Muscle of leg (tissue), 16 donors: ENCODE results near the gene UBTF. TPM values are rescaled to one million over a fixed set of nuclear protein-coding genes. Genes with fewer than 3 reads are reported as not detected.

Experiments
- DNase-seq: peaks from one replicate; pipeline ENCODE4 v3.0.0; 2013
- H3K27ac ChIP-seq: one replicate; pipeline ENCODE4 v1.5.1; 2013; ENCODE audit warnings: mild to moderate bottlenecking, low read length, control low read depth
- H3K27me3 ChIP-seq: one replicate; pipeline ENCODE4 v1.6.1; 2013; ENCODE audit warnings: low read length; ENCODE audit not compliant: control insufficient read depth, insufficient read depth
- H3K36me3 ChIP-seq: one replicate; pipeline ENCODE4 v1.6.1; 2013; ENCODE audit warnings: low read length; ENCODE audit not compliant: control insufficient read depth, insufficient read depth
- H3K4me1 ChIP-seq: one replicate; pipeline ENCODE4 v1.6.1; 2013; ENCODE audit warnings: low read length; ENCODE audit not compliant: control insufficient read depth, insufficient read depth
- H3K4me3 ChIP-seq: one replicate; pipeline ENCODE4 v1.5.1; 2013; ENCODE audit warnings: low read length, control low read depth
- H3K9me3 ChIP-seq: replicated peaks from 2 replicates; pipeline ENCODE4 v1.6.1; 2013; ENCODE audit warnings: low read depth, low read length; ENCODE audit not compliant: control insufficient read depth
- WGBS: methylation state at CpG from one replicate; pipeline ENCODE4 v1.1.5; 2013; ENCODE audit warnings: missing lambda C conversion rate; ENCODE audit not compliant: insufficient coverage; 5-methylcytosine and 5-hydroxymethylcytosine counted together
- long read RNA-seq, 11 donors: transcript quantifications; one replicate each; lab custom pipeline, GENCODE V29; 2026
- polyA plus RNA-seq, 8 donors: library from polyadenylated mRNA; unstranded; fragments of 120-200 nt; gene quantifications; one replicate each; pipeline versions ENCODE4 v1.2.1 to v1.2.3, GENCODE V29; 2013; ENCODE audit warnings: inconsistent platforms in 1 of 8, low replicate concordance in 1 of 8; ENCODE audit not compliant: insufficient read length in 8 of 8, insufficient read depth in 1 of 8
- total RNA-seq: library from RNA; stranded (reverse); fragments of 120-200 nt; gene quantifications from one replicate; pipeline ENCODE4 v1.2.4, GENCODE V29; 2013

Gene UBTF, protein sequence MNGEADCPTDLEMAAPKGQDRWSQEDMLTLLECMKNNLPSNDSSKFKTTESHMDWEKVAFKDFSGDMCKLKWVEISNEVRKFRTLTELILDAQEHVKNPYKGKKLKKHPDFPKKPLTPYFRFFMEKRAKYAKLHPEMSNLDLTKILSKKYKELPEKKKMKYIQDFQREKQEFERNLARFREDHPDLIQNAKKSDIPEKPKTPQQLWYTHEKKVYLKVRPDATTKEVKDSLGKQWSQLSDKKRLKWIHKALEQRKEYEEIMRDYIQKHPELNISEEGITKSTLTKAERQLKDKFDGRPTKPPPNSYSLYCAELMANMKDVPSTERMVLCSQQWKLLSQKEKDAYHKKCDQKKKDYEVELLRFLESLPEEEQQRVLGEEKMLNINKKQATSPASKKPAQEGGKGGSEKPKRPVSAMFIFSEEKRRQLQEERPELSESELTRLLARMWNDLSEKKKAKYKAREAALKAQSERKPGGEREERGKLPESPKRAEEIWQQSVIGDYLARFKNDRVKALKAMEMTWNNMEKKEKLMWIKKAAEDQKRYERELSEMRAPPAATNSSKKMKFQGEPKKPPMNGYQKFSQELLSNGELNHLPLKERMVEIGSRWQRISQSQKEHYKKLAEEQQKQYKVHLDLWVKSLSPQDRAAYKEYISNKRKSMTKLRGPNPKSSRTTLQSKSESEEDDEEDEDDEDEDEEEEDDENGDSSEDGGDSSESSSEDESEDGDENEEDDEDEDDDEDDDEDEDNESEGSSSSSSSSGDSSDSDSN
- total RNA-seq (54.3 TPM), polyA plus RNA-seq (10 to 100 TPM; 66.4 to 88.6 (median 76.5) TPM)
- long read RNA-seq, donor 1, full-length matches to known transcripts: 4 of 9 reads
- long read RNA-seq, donor 1, partial matches to known transcripts: 5 of 9 reads
- long read RNA-seq, donor 1, other reads (novel, unspliced or antisense): 0 of 9 reads
- long read RNA-seq, donor 2: 0 reads
- long read RNA-seq, donor 3, full-length matches to known transcripts: 4 of 4 reads
- long read RNA-seq, donor 3, partial matches to known transcripts: 0 of 4 reads
- long read RNA-seq, donor 3, other reads (novel, unspliced or antisense): 0 of 4 reads
- long read RNA-seq, donor 4, full-length matches to known transcripts: 7 of 12 reads
- long read RNA-seq, donor 4, partial matches to known transcripts: 5 of 12 reads
- long read RNA-seq, donor 4, other reads (novel, unspliced or antisense): 0 of 12 reads
- long read RNA-seq, donor 5, full-length matches to known transcripts: 8 of 54 reads
- long read RNA-seq, donor 5, partial matches to known transcripts: 46 of 54 reads
- long read RNA-seq, donor 5, other reads (novel, unspliced or antisense): 0 of 54 reads
- long read RNA-seq, donor 6, partial matches to known transcripts: 7 of 9 reads
- long read RNA-seq, donor 6, other reads (novel, unspliced or antisense): 0 of 9 reads
- long read RNA-seq, donor 7, partial matches to known transcripts: 0 of 6 reads
- long read RNA-seq, donor 7, other reads (novel, unspliced or antisense): 0 of 6 reads
- long read RNA-seq, donor 8, partial matches to known transcripts: 5 of 6 reads
- long read RNA-seq, donor 8, other reads (novel, unspliced or antisense): 0 of 6 reads
- long read RNA-seq, donor 9, full-length matches to known transcripts: 2 of 2 reads
- long read RNA-seq, donor 9, partial matches to known transcripts: 0 of 2 reads
- long read RNA-seq, donor 9, other reads (novel, unspliced or antisense): 0 of 2 reads
- long read RNA-seq, donor 10, partial matches to known transcripts: 10 of 12 reads
- long read RNA-seq, donor 10, other reads (novel, unspliced or antisense): 0 of 12 reads
- long read RNA-seq, donor 11, partial matches to known transcripts: 13 of 13 reads
- long read RNA-seq, donor 11, other reads (novel, unspliced or antisense): 0 of 13 reads

DNA sequence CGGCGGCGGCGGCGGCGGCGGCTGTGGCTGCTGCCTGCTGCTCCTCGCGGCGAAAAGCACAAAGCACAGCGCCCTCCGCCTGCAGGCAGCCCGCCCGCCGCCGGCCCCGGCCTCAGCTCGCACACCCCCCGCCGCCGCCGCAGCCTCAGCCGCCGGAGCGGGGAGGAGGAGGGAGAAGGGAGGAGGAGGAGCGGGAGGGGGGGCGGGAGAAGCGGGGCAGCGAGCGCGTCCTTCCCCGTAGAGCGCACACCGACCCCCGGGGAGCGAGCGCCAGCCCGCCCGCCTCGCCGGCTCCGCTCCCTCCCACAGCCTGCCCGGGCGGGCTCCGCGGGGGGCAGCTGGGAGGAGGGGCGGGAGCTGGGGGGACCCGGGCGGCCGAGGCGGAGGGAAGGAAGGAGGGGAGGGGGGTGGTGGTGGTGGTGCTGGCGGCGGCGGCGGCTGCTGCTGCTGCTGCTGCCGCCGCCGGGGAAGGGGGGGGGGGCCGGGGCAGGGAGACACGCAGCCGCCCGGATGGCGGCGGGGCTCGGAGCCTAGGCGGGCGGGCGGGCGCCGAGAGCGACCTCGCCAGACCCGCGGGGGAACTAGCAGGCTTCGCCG, at the start of gene UBTF:
TSS of gene UBTF (minus strand) at position 60 of the 597 bp plus-strand sequence. CDS start 1,446 bp downstream, outside the sequence.
- DNase-seq: peak; percentile 91
- peak within 1 kb of the TSS; percentile 83 for H3K27ac ChIP-seq
- no peaks in the 10 kb centered on the region for H3K27me3 ChIP-seq
- no peaks in the 10 kb centered on the region for H3K9me3 ChIP-seq
- peaks cover 33% of the 10 kb centered on the region for H3K36me3 ChIP-seq
- peak within 1 kb of the TSS; percentile 80 for H3K4me3 ChIP-seq
- peaks cover 36% of the 10 kb centered on the region for H3K4me1 ChIP-seq
- WGBS: under 1% methylated on average over 32 of the region's 76 CpGs

DNA sequence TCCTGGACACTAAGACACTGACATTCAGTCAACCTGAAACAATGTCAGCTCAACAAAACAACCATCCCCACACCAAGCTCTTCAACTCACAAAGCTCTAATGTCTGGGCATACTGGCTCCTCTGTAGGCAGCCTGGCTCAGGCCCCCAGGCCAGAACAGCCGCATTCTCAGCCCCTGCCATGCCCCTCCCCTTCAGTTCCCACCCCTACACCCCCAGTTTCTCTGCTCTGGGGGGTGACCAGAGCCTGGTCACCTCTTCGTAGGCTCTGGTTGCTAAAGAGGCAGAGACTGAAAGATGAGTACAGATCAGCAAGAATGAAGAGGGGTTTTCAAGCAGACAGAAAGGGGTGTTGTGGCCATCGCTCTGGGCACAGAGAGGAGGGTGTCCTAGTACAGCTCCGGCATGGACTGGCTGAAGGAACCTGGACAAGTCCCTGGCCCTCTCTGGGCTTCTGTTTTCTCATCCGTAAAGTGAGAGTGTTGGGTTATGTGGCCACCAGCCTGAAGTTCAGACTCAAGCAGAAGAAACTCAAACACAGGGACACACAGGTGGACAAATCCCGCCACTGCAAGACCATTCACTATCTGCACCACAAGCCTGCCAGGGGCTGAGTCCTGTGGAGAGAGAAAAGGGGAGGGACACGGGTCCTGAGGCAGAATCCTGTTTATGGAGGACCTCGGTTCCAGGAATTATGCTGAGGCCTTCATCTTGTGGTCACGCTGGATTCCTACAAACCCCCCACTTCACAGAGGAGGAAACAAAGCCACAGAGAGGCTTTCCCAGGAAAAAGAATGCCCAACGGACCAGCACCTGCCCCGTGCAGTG, 49.4 kb upstream of the UBTF start:
- Histone ChIP-seq H3K9me3 (no peaks in the 10 kb centered on the region), H3K27ac (peak overlapping the region; percentile 91), H3K4me3 (no peak overlapping the region), H3K4me1 (peaks cover 43% of the 10 kb centered on the region), H3K27me3 (no peaks in the 10 kb centered on the region), H3K36me3 (no peaks in the 10 kb centered on the region)
- WGBS: 55% methylated on average over 6 of the region's 11 CpGs
- no peak for DNase-seq

GRCh38 chr17:44267818-44268490, 48.5 kb upstream of the UBTF start, which contains the start of gene SLC4A1:
TSS of gene SLC4A1 (minus strand) at chr17:44268135. CDS start at chr17:44262866, 5,269 bp downstream.
- H3K4me3 ChIP-seq: no peak within 1 kb of the TSS
- no peaks in the 10 kb centered on the region for H3K36me3 ChIP-seq
- H3K9me3 ChIP-seq: no peaks in the 10 kb centered on the region
- WGBS: 72% methylated on average over 12 of the region's 14 CpGs
- peak within 1 kb of the TSS; percentile 91 for H3K27ac ChIP-seq
- H3K27me3 ChIP-seq: no peaks in the 10 kb centered on the region
- no peak for DNase-seq
- H3K4me1 ChIP-seq: peaks cover 41% of the 10 kb centered on the region

DNA sequence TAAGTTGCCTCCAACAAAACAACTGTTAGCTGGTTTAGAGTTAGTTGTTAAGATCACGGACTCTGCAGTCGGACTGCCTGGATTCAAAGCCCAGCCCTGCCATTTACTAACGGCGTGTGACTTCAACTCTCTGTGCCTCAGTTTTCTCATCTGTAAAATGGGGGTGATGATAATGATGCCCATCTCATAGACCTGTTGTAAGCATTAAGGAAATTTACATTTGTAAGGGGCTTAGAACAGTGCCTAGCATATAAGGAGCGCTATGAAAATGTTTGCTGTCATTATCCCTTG, 47.6 kb upstream of the UBTF start:
- no peak for DNase-seq
- Histone ChIP-seq H3K4me3 (no peak overlapping the region), H3K9me3 (no peaks in the 10 kb centered on the region), H3K27me3 (no peaks in the 10 kb centered on the region), H3K4me1 (peaks cover 35% of the 10 kb centered on the region), H3K27ac (no peak overlapping the region), H3K36me3 (no peaks in the 10 kb centered on the region)
- 92% methylated on average over 4 of the region's 5 CpGs for WGBS

DNA sequence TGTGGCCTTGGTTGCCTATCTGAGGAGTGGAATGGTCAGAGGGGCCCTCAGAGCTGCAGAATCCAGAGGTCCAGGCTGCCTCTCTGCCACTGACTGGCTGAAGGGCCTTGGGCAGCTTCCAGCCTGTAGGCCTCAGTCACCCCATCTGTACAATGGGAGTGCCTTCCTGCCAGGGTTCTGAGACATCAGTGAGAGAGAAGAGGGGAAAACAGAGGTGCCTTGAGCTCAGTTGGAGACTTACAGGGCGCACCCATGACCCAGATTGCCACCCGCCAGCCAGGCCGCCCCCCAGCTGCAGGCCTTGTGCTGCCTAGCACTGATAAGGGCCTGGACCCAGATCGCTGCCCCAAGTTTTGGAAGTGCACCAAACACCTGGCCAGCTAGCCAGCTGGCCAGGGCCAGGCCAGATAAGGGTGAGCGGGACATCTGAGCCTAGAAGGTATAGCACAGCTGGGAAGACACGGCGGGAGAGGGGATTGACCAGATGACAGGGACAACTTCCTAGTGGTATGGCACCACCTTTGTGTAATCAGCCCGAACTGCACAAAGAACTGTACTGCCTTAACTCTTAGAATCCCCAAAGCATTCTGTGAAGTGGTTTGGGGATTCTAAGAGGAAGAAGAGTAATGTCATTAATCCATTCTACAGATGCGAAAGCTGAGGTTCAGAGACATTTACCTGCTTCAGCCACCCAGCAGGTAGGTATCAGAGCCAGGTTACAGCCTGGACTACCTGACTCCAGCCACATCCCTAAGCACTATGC, 47.1 kb upstream of the UBTF start:
- 77% methylated on average over 5 of the region's 9 CpGs for whole genome bisulfite sequencing
- peaks cover 32% of the 10 kb centered on the region for H3K4me1 ChIP-seq
- DNase-seq: peak; percentile 33

GRCh38 chr17:44263345-44263902, 43.9 kb upstream of the UBTF start:
- Histone ChIP-seq H3K27ac (no peak overlapping the region), H3K27me3 (no peaks in the 10 kb centered on the region), H3K9me3 (no peaks in the 10 kb centered on the region), H3K4me3 (no peak overlapping the region), H3K36me3 (no peaks in the 10 kb centered on the region), H3K4me1 (peaks cover 9% of the 10 kb centered on the region)
- WGBS: 86% methylated on average over 7 of the region's 7 CpGs
- DNase-seq: no peak

More for the DNA sequence above, 47.1 kb upstream of the UBTF start:
- Histone ChIP-seq H3K27me3 (no peaks in the 10 kb centered on the region), H3K36me3 (no peaks in the 10 kb centered on the region), H3K9me3 (no peaks in the 10 kb centered on the region), H3K27ac (no peak overlapping the region), H3K4me3 (no peak overlapping the region)

DNA sequence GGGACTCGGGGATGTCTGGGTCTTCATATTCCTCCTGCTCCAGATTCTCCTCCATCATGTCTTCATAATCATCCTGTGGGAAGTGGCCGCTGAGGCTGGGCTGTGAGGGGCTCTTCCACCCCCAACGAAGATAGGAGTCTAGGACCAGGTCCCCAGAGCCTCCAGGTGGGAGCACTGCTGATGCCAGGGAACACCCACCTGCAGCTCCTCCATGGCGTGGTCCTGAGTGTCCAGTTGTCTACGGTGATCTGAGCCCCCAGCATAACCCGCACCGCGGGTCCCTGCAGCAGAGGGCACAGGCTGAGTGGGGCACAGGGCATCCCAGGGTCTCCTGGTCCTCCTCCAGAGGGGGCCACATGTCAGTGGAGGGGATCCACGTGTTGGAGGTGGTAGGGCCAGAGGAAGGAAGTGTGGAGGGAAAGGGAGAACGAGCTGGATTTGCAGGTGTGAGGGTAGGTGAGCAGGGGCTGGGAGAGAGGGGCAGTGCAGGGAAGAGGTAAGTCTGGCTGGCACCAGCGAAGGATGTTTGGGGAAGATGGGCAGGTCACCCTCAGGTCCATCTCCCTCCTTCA, 43.3 kb upstream of the UBTF start:
- DNase-seq: no peak
- peaks cover 4% of the 10 kb centered on the region for H3K4me1 ChIP-seq
- H3K4me3 ChIP-seq: no peak overlapping the region
- H3K36me3 ChIP-seq: no peaks in the 10 kb centered on the region
- H3K27me3 ChIP-seq: no peaks in the 10 kb centered on the region
- H3K9me3 ChIP-seq: no peaks in the 10 kb centered on the region
- no peak overlapping the region for H3K27ac ChIP-seq
- 76% methylated on average over 9 of the region's 11 CpGs for WGBS
